AML-193 (cell line): ENCODE results near the gene SNN.

Experiments used
- DNase-seq, 2 experiments: peaks; one replicate each; lab custom pipeline; 2025; lab: John Stamatoyannopoulos, UW

The SNN gene

DNA sequence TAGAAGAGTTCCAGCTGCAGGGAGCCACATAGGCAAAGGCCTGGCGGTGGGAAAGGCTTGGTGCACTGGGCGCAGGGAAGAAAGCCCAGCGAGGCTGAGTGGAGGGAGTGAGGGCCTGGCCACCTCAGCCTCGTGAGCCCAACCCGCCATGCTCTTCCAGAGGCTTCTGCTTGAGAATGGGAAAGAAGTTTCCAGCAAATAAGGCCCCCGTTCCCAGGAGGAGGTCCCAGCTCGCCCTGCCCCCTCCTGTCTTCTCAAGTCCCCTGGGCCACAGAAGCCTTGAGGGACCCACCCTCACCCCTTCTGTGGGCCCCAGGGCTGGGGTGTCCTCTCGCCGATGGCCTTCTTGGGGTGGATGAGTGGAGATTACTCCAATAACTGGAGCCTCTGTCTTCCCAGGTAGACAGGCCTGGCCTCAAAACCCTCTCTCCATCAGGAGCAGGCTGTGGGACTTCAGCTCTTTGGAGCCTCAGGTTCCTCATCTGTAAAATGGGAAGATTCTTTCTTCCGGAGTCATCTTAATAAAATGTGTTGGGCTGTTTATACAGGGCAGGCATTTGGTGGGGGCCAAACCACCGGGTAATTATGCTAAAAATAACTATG, 933 bp upstream of the SNN start:
- no peak for DNase-seq

DNA sequence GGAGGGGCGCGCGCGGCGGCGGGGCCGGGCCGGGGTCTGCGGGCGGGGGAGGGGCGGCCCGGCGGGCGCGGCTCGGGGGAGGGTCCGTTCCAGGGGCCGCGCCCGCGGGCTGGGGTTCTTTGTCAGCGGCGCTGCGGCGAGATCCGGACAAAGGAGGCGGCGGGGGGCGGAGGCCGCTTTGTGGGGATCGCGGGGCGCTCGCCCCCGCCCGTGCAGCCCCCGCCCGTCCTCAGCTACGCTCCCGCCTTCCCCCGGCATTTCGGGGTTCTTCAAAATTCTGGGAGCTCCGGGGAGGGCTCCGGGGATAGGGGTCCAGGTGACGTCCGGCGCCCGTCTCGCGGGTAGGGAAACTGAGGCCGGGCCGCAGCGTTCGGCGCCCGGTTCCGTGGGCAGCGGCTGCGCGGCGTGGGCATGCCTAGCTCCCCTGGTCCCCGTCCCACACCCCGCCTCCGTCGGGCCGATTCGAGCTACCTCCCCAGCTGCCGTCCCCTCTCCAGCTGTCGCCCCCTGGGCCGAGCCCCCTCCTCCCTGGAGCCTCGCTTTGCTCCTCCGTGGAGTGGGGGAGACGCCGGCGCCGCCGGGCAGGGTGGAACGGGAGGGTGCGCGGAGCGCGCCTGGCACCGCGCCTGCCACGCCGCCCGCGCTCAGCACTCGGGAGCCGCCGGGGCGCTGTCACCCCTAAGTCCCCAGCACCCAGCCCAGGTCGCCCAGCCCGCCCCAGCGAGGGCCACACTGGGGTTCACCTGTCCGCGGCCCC, 546 bp downstream of the SNN start:
- no peak for DNase-seq

GRCh38 chr16:11669380-11670146, 1.3 kb downstream of the SNN start:
- DNase-seq = peak; percentile 36 to 42

- no peak for DNase-seq
Measured at GRCh38 chr16:11670171-11671131, 2.2 kb downstream of the SNN start.

DNA sequence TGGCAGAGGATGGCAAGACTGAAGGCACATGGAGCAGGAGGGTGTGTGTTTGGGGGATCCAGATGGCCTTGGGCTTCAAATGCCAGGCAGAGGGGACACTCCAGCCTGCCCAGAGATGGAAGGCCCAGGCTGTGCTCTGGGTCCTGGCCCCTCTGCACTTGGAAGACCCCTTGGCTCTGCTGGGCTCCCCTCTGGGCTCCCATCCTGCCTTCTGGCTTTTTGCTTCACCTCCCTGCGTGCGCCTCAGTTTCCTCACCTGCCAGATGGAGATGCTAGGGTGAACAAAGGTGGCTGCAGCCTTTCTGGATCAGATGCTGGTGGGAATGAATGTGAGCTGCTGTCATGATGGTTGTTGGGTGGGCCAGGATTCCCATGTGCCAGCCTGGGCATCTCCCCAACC, 3.0 kb downstream of the SNN start:
- no peak for DNase-seq

GRCh38 chr16:11671676-11672075, 3.4 kb downstream of the SNN start:
- no peak for DNase-seq

- DNase-seq = peak; percentile 40 to 46
Measured at GRCh38 chr16:11672206-11673090, 4.2 kb downstream of the SNN start.

DNA sequence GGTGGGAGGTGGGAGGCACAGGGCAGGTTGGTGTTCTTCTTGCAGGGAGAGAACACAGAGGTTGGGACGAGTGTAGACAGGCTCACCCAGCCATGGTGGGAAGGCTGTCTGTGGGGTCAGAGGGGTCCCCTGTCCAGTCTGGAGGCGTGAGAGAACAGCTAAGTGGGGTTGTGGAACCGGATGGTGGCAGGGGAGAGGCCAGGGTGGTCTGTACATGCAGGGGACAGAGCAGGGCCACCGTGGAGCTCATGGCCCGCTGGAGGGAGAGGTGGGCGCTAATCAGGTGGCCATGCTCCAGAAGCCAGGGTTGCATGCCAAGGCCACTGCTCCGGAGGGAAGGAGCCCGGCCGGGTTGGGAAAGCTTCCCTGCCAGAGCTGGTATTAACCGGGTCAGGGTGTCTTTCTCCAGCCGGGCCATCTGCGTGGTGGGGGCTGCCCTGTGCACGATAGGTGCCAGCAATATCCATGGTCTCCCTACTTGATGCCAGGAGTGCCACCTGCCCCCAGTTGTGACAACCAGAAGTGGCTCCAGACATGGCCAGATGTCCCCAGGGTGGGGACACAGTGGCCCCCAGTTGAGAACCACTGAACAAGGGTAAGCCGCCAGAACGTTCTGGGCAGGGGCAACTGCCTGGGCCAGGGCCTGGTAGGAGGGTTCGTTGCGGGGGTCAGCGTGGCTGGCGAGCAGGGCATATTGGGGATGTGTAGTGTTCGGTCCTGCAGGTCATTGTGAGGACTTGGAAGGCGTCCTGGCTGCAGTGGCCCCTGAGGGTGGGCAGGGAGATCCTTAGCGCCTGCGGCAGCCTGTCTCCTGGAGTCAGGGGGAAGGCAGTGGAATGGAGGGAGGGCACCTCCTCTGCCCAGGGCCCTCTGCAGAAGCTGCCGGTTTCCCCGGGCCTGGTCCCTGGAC, 5.1 kb downstream of the SNN start:
- DNase-seq = no peak

- no peak for DNase-seq
Measured at GRCh38 chr16:11674001-11674817, 6.0 kb downstream of the SNN start.

GRCh38 chr16:11674818-11675560, 6.7 kb downstream of the SNN start:
- no peak for DNase-seq

DNA sequence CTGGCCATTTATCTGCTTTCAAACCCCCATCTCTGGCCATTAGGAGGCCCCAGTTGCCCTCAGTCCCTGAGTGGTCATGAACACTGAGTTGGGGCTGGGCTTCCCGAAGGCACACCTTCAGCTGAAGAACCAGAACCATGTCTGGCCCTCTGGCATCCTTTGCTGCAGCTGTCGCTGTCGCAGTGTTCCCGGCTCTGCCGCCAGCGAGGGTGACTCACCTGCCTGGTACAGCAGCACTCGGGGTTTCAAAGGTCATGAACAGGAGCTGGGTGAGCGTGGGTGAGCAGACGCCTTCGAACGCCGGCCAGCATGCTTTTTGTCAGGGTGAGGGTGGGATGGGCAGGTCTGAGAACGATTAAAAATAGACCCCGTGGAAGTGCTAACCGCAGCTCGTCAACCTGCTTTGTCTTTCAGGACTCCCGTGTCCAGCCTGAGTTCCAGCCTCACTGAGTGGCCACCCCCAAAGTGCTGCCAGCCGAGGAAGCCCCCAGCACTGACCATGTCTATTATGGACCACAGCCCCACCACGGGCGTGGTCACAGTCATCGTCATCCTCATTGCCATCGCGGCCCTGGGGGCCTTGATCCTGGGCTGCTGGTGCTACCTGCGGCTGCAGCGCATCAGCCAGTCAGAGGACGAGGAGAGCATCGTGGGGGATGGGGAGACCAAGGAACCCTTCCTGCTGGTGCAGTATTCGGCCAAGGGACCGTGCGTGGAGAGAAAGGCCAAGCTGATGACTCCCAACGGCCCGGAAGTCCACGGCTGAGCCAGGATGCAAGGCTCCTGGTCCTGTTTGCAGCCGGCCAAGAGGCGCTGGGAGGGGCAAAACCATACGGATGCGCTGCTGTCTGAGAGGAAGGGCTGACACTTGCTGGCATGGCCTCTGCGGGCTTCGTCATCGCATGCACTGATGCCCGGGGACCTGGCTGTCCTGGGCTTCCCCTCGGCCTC, 7.6 kb downstream of the SNN start:
- no peak for DNase-seq

GRCh38 chr16:11676799-11677198, 8.5 kb downstream of the SNN start:
- no peak for DNase-seq

DNA sequence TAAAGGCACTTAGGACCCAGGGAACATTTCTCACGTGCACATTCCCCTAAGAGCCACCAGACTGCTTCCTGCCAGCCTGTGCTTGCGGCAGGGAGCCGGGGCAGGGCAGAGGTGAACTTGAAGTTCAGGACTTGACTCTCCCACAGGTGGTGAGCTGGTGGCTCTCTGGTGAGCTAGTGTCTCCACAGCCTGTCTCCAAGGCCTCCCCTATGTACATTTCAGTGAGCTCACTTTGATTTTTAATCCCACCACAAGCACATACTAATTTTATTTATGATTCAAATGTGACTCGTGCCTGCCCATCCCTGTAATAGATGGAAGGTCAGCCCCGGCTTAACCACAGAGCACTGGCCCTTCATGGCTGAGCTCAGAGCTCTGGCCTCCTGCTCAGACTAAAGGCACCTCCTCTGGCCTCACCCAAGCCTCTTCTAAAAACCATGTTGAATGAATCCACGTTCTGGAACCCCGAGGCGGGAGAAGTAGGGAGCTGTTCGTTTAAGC, 9.2 kb downstream of the SNN start:
- DNase-seq = no peak

- no peak for DNase-seq
Measured at GRCh38 chr16:11677959-11678881, 10.0 kb downstream of the SNN start.

DNA sequence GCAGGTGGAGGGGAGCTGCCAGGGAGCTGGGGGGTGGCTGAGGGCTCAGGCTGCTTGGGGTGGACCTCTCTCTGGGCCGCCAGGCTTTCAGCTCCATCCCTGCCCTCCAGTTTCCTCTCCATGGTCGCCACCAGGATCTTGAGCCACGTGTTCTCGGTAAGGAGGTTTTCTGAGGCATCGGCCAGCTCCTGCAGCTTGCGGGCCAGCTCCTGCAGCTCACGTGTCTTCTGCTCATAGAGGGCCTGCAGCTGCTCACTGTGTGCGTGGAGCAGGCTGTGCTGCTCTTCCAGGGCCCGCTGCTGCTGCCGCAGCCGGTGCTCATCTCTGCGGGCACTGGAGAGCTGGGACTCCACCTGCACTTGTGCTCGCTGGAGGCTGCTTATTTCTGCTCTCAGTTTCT, 11.0 kb downstream of the SNN start:
- DNase-seq = no peak
